OCI-LY1 (cell line): ENCODE results near the gene QRICH1.

ENCODE experiments used
- CTCF ChIP-seq: fragments of 200-600 bp; sonication (generic), shearing (Covaris generic); IDR thresholded peaks from 2 replicates; pipeline ENCODE4 v1.5.1; 2017; ENCODE audit warnings: mild to moderate bottlenecking, antibody characterized with exemption, low read length, moderate library complexity, mixed read lengths
- EZH2 ChIP-seq: fragments of 200-600 bp; sonication (generic), shearing (Covaris generic); IDR thresholded peaks from 2 replicates; pipeline ENCODE4 v1.8.0; 2017; ENCODE audit warnings: borderline replicate concordance, mixed run types, mild to moderate bottlenecking, antibody characterized with exemption, low read length, moderate library complexity, mixed read lengths

GRCh38 chr3:49016414-49017228 lies 77.2 kb downstream of the QRICH1 start:
- TF ChIP-seq EZH2 (no peak), CTCF (no peak)
